K562 (cell line): ENCODE data around the gene BNIPL. TPM values are rescaled to one million over a fixed set of nuclear protein-coding genes. Genes with fewer than 3 reads are reported as not detected.

Experiments used
- E2F8 ChIP-seq: fragments of 450-650 bp; IDR thresholded peaks from 2 replicates; pipeline ENCODE4 v1.7.1; 2018; ENCODE audit warnings: mild to moderate bottlenecking, low read depth; ENCODE audit not compliant: partially characterized antibody
- KLF6 ChIP-seq: fragments of 250-450 bp; sonication (Bioruptor Pico); IDR thresholded peaks from 2 replicates; pipeline ENCODE4 v1.4.0; 2020; ENCODE audit warnings: mild to moderate bottlenecking, moderate library complexity, borderline replicate concordance
- MYBL2 ChIP-seq, 2 experiments: fragments of 450-650 bp in 1 of 2; sonication (generic) in 1 of 2; formaldehyde crosslinking in 1 of 2; IDR thresholded peaks; 2 replicates each; pipeline versions ENCODE4 v1.6.1 to v1.8.1; 2017 to 2022; ENCODE audit warnings: borderline replicate concordance in 1 of 2, inconsistent platforms in 1 of 2, low read depth in 1 of 2, mild to moderate bottlenecking in 1 of 2, missing genetic modification reagents in 1 of 2, moderate library complexity in 1 of 2
- NBN ChIP-seq: fragments of 450-650 bp; IDR thresholded peaks from 2 replicates; pipeline ENCODE4 v1.6.1; 2016; ENCODE audit warnings: low read depth, mild to moderate bottlenecking
- PHF20 ChIP-seq: fragments of 450-650 bp; IDR thresholded peaks from 2 replicates; pipeline ENCODE4 v1.6.1; 2018; ENCODE audit not compliant: partially characterized antibody
- POLR2A ChIP-seq: fragments of 450-650 bp; conservative IDR thresholded peaks from 2 replicates; pipeline ENCODE4 v1.6.1; 2016
- POLR2G ChIP-seq: fragments of 200-400 bp; formaldehyde crosslinking; IDR thresholded peaks from 2 replicates; pipeline ENCODE4 v1.6.1; 2017; ENCODE audit warnings: low read depth, mild to moderate bottlenecking, antibody characterized with exemption, low read length, moderate library complexity
- RBM15 ChIP-seq: fragments of 200-400 bp; formaldehyde crosslinking; IDR thresholded peaks from 2 replicates; pipeline ENCODE4 v1.6.1; 2018; ENCODE audit warnings: mild to moderate bottlenecking, low read length, moderate library complexity; ENCODE audit not compliant: insufficient read depth
- RBM22 ChIP-seq: fragments of 200-400 bp; formaldehyde crosslinking; IDR thresholded peaks from 2 replicates; pipeline ENCODE4 v1.6.1; 2018; ENCODE audit warnings: low read length, low read depth; ENCODE audit not compliant: poor library complexity, severe bottlenecking
- SUPT5H ChIP-seq: fragments of 450-650 bp; IDR thresholded peaks from 2 replicates; pipeline ENCODE4 v1.6.1; 2016
- ZNF184 ChIP-seq: sonication (generic); formaldehyde crosslinking; IDR thresholded peaks from 2 replicates; pipeline ENCODE4 v1.5.0; 2020; ENCODE audit warnings: missing genetic modification reagents
- ZNF75A ChIP-seq: fragments of 450-650 bp; formaldehyde crosslinking; IDR thresholded peaks from 2 replicates; pipeline ENCODE4 v1.4.0; 2020; ENCODE audit warnings: mild to moderate bottlenecking
- polyA plus RNA-seq, 8 experiments: library from polyadenylated mRNA; depleted of rRNA in 4 of 8; stranded (reverse) in 5 of 8; unstranded in 3 of 8; fragments of >200 nt; fragmentation: Nextera tagmentation in 2 of 8; fragmentation: Illumina TruSeq in 1 of 8; extraction: Ambion mirVana in 2 of 8; extraction: Trizol in 1 of 8; gene quantifications; 2 replicates each; pipeline versions ENCODE4 v1.2.1 to v1.2.3, GENCODE V29; 2011 to 2014; ENCODE audit warnings: inconsistent platforms in 1 of 8, missing spikeins in 1 of 8
- total RNA-seq, 7 experiments: library from RNA; depleted of rRNA in 6 of 7; stranded (reverse); fragments of >200 nt in 6 of 7; fragmentation: Illumina TruSeq in 2 of 7; extraction: Trizol in 2 of 7; gene quantifications; 2 replicates each; pipeline versions ENCODE4 v1.2.1 to v1.2.3, GENCODE V29; 2011 to 2021; ENCODE audit warnings: low replicate concordance in 1 of 7

Gene BNIPL
- total and polyA plus RNA-seq, 9 of the 15 experiments (the other 6 are each of a cell fraction or from before 2014, with no cell fraction given): 0.08 to 1.4 (median 0.68) TPM

- TF ChIP-seq RBM22: no peak
- peak; percentile 42; the same call in 1 of the 2 replicates for TF ChIP-seq POLR2G
- no peak for TF ChIP-seq MYBL2 (IDR thresholded peaks at IDR 0.05; ENCODE audit: low read depth)
- TF ChIP-seq MYBL2 (CRISPR knock-in tag; IDR thresholded peaks at IDR 0.05; ENCODE audit: borderline replicate concordance): no peak
- no peak for TF ChIP-seq KLF6
- no peak for TF ChIP-seq ZNF75A
- peak; percentile 74 for TF ChIP-seq SUPT5H
- no peak for TF ChIP-seq PHF20
- no peak for TF ChIP-seq NBN
- TF ChIP-seq E2F8: peak; percentile 64
- TF ChIP-seq ZNF184 (CRISPR knock-in tag): no peak
- TF ChIP-seq POLR2A: peak; percentile 74
- no peak for TF ChIP-seq RBM15
Observed at GRCh38 chr1:151050051-151050688, 13.8 kb downstream of the BNIPL start (continued).
